ENCODE data around the gene SCYL1. TPM values are rescaled to one million over a fixed set of nuclear protein-coding genes. Genes with fewer than 3 reads are reported as not detected.

Gene SCYL1
- total RNA-seq, 4 donors from 2014 or later, result 74.3 to 115 (median 104) TPM

- H3K27me3 ChIP-seq, result no peaks in the 10 kb centered on the region
- WGBS, result 90% methylated on average over 3 of the region's 12 CpGs
- H3K4me1 ChIP-seq, result peaks cover 21 to 36% (median 29%) of the 10 kb centered on the region in 4 donors
- H3K4me3 ChIP-seq, result no peak overlapping the region
- DNase-seq (ENCODE audit: extremely low spot score), result no peak
- H3K27ac ChIP-seq (replicated peaks in 1 of 4), result peak overlapping the region in 1 of 4 donors; percentile 44
- intact Hi-C loops (cut with DNase I), result no loop called here
- TF ChIP-seq CTCF (IDR thresholded peaks at IDR 0.05) (no peak), POLR2AphosphoS5 (IDR thresholded peaks at IDR 0.05) (no peak), EP300 (IDR thresholded peaks at IDR 0.05) (no peak), POLR2A (IDR thresholded peaks at IDR 0.05; ENCODE audit: low read depth) (no peak)
- peaks cover 36 to 80% (median 77%) of the 10 kb centered on the region in 4 donors for H3K36me3 ChIP-seq
- no peaks in the 10 kb centered on the region for H3K9me3 ChIP-seq
These were observed 11.8 kb downstream of the SCYL1 start for GRCh38 chr11:65536412-65537295.

GRCh38 chr11:65537296-65537597 lies 12.4 kb downstream of the SCYL1 start:
- intact Hi-C loops (cut with DNase I), result no loop called here
- Histone ChIP-seq H3K9me3 (no peaks in the 10 kb centered on the region), H3K27me3 (no peaks in the 10 kb centered on the region), H3K4me1 (peaks cover 23 to 36% (median 32%) of the 10 kb centered on the region in 4 donors), H3K36me3 (peaks cover 31 to 74% (median 71%) of the 10 kb centered on the region in 4 donors), H3K27ac (replicated peaks in 1 of 4) (peak overlapping the region in 1 of 4 donors; percentile 44), H3K4me3 (no peak overlapping the region)
- TF ChIP-seq EP300 (IDR thresholded peaks at IDR 0.05) (no peak), POLR2AphosphoS5 (IDR thresholded peaks at IDR 0.05) (no peak), POLR2A (IDR thresholded peaks at IDR 0.05; ENCODE audit: low read depth) (no peak), CTCF (IDR thresholded peaks at IDR 0.05) (no peak)
- 59% methylated on average over 2 of the region's 2 CpGs for WGBS
- DNase-seq (ENCODE audit: extremely low spot score), result no peak

GRCh38 chr11:65537620-65538231 lies 12.8 kb downstream of the SCYL1 start:
- H3K27ac ChIP-seq (replicated peaks in 1 of 4), result peak overlapping the region in 1 of 4 donors; percentile 12
- no peak for DNase-seq (ENCODE audit: extremely low spot score)
- H3K4me3 ChIP-seq, result no peak overlapping the region
- H3K27me3 ChIP-seq, result no peaks in the 10 kb centered on the region
- H3K4me1 ChIP-seq, result peaks cover 23 to 36% (median 32%) of the 10 kb centered on the region in 4 donors
- intact Hi-C loops (cut with DNase I), result no loop called here
- no peaks in the 10 kb centered on the region for H3K9me3 ChIP-seq
- TF ChIP-seq CTCF (IDR thresholded peaks at IDR 0.05) (no peak), POLR2A (IDR thresholded peaks at IDR 0.05; ENCODE audit: low read depth) (no peak), POLR2AphosphoS5 (IDR thresholded peaks at IDR 0.05) (no peak), EP300 (IDR thresholded peaks at IDR 0.05) (no peak)
- 78% methylated on average over 11 of the region's 18 CpGs for WGBS
- peaks cover 26 to 72% (median 68%) of the 10 kb centered on the region in 4 donors for H3K36me3 ChIP-seq

GRCh38 chr11:65538232-65538914 lies 13.5 kb downstream of the SCYL1 start:
- DNase-seq (ENCODE audit: extremely low spot score), result no peak
- intact Hi-C loops (cut with DNase I), result no loop called here
- peaks cover 19 to 72% (median 66%) of the 10 kb centered on the region in 4 donors for H3K36me3 ChIP-seq

More at GRCh38 chr11:65538232-65538914, 13.5 kb downstream of the SCYL1 start:
- Histone ChIP-seq H3K4me1 (peaks cover 23 to 36% (median 32%) of the 10 kb centered on the region in 4 donors), H3K4me3 (no peak overlapping the region), H3K27ac (replicated peaks in 1 of 4) (peak overlapping the region in 1 of 4 donors; percentile 94), H3K9me3 (no peaks in the 10 kb centered on the region), H3K27me3 (no peaks in the 10 kb centered on the region)
- TF ChIP-seq CTCF (IDR thresholded peaks at IDR 0.05) (no peak), EP300 (IDR thresholded peaks at IDR 0.05) (no peak), POLR2A (IDR thresholded peaks at IDR 0.05; ENCODE audit: low read depth) (no peak), POLR2AphosphoS5 (IDR thresholded peaks at IDR 0.05) (peak in 1 of 2 donors; percentile 19)
- 86% methylated on average over 27 of the region's 43 CpGs for WGBS

All from esophagus muscularis mucosa (tissue), 4 donors.